GM12878 (cell line): ENCODE data around the gene CBFB.

ENCODE experiments used
- TF ChIP-seq, protein P1 (sequence below): IDR thresholded peaks from 2 replicates; pipeline ENCODE4 v1.6.1; 2011; ENCODE audit warnings: borderline replicate concordance, low read depth, mild to moderate bottlenecking, moderate library complexity, low read length; ENCODE audit not compliant: insufficient read depth, poor library complexity, severe bottlenecking
- TF ChIP-seq, protein P2 (sequence below): IDR thresholded peaks from 2 replicates; pipeline ENCODE4 v1.6.1; 2012; ENCODE audit warnings: mild to moderate bottlenecking, low read depth, low read length

DNA sequence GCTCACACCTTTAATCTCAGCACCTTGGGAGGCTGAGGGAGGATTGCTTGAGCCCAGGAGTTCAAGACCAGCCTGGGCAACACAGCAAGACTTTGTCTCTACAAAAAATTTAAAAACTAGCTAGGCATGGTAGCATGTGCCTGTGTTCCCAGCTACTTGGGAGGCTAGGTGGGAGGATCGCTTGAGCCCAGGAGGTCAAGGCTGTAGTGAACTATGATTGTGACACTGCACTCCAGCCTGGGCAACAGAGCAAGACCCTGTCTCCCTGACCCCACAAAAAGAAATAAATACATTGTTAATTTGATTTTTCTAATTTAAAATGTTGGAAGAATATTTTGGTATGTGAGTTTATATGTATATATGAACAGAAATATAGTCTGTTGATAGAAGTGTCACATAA lies 58.3 kb downstream of the CBFB start:
- TF ChIP-seq, protein P1, sequence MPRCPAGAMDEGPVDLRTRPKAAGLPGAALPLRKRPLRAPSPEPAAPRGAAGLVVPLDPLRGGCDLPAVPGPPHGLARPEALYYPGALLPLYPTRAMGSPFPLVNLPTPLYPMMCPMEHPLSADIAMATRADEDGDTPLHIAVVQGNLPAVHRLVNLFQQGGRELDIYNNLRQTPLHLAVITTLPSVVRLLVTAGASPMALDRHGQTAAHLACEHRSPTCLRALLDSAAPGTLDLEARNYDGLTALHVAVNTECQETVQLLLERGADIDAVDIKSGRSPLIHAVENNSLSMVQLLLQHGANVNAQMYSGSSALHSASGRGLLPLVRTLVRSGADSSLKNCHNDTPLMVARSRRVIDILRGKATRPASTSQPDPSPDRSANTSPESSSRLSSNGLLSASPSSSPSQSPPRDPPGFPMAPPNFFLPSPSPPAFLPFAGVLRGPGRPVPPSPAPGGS, result no peak
- TF ChIP-seq, protein P2, sequence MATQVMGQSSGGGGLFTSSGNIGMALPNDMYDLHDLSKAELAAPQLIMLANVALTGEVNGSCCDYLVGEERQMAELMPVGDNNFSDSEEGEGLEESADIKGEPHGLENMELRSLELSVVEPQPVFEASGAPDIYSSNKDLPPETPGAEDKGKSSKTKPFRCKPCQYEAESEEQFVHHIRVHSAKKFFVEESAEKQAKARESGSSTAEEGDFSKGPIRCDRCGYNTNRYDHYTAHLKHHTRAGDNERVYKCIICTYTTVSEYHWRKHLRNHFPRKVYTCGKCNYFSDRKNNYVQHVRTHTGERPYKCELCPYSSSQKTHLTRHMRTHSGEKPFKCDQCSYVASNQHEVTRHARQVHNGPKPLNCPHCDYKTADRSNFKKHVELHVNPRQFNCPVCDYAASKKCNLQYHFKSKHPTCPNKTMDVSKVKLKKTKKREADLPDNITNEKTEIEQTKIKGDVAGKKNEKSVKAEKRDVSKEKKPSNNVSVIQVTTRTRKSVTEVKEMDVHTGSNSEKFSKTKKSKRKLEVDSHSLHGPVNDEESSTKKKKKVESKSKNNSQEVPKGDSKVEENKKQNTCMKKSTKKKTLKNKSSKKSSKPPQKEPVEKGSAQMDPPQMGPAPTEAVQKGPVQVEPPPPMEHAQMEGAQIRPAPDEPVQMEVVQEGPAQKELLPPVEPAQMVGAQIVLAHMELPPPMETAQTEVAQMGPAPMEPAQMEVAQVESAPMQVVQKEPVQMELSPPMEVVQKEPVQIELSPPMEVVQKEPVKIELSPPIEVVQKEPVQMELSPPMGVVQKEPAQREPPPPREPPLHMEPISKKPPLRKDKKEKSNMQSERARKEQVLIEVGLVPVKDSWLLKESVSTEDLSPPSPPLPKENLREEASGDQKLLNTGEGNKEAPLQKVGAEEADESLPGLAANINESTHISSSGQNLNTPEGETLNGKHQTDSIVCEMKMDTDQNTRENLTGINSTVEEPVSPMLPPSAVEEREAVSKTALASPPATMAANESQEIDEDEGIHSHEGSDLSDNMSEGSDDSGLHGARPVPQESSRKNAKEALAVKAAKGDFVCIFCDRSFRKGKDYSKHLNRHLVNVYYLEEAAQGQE, result no peak
